ENCODE results near the gene PKP2.

DNA sequence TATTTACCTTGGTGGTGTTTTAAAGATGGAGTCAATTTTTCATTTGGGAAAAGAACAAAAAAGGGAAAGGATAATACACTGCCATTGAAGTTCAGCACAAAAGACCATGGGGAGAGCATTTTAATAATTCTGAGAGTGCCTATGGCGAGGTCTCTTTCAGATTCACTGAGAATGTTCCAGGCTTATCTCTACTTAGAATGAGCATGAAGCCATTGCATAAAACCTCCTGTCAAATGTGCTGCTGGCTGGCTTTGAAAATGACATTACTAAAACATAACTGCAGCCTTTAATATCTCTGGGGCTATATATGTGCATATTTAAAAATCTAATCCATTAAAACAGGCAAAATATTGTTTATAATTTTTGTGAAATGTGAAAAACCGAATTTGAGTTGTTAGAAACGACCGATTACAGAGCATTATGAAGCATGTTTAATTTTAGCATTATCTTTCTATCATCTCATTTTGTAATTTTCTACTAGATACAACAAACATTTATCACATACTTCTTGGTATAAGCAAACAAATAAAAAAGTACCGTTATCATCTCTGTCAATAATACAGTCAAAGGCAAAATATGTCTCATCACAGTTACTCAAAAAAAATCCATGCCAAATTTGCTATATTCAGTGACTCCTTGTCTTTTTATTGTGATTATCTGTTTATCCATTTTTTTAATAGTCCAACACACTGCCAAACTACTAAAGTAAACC, 95.2 kb downstream of the PKP2 start:
- TF ChIP-seq, protein P1, sequence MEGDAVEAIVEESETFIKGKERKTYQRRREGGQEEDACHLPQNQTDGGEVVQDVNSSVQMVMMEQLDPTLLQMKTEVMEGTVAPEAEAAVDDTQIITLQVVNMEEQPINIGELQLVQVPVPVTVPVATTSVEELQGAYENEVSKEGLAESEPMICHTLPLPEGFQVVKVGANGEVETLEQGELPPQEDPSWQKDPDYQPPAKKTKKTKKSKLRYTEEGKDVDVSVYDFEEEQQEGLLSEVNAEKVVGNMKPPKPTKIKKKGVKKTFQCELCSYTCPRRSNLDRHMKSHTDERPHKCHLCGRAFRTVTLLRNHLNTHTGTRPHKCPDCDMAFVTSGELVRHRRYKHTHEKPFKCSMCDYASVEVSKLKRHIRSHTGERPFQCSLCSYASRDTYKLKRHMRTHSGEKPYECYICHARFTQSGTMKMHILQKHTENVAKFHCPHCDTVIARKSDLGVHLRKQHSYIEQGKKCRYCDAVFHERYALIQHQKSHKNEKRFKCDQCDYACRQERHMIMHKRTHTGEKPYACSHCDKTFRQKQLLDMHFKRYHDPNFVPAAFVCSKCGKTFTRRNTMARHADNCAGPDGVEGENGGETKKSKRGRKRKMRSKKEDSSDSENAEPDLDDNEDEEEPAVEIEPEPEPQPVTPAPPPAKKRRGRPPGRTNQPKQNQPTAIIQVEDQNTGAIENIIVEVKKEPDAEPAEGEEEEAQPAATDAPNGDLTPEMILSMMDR (IDR thresholded peaks at IDR 0.05; ENCODE audit: insufficient read depth, low read length), result no peak
- TF ChIP-seq POLR2AphosphoS5 (IDR thresholded peaks at IDR 0.05; ENCODE audit: low read depth), result no peak
- TF ChIP-seq REST (IDR thresholded peaks at IDR 0.05; ENCODE audit: insufficient replicate concordance, low read depth), result no peak
- TF ChIP-seq SPI1 (IDR thresholded peaks at IDR 0.05; ENCODE audit: borderline replicate concordance, low read depth), result no peak
- no peak for TF ChIP-seq GABPA (IDR thresholded peaks at IDR 0.05; ENCODE audit: low read depth)
